ENCODE measurements around the gene CT47C1.

Gene CT47C1

GRCh38 chrX:119075270-119076025 is 2.7 kb downstream of the CT47C1 start:
- DNase-seq (ENCODE audit: low spot score): no peak
- Histone ChIP-seq H3K4me3 (no peak overlapping the region), H3K27ac (no peak overlapping the region)
- TF ChIP-seq CTCF (IDR thresholded peaks at IDR 0.05): no peak

- DNase-seq (ENCODE audit: low spot score): no peak
- no peak overlapping the region for H3K4me3 ChIP-seq
- no peak overlapping the region for H3K27ac ChIP-seq
- TF ChIP-seq CTCF (IDR thresholded peaks at IDR 0.05): no peak
These were observed 9.5 kb downstream of the CT47C1 start for GRCh38 chrX:119082278-119082677.

- DNase-seq (ENCODE audit: low spot score): no peak
- no peak for TF ChIP-seq CTCF (IDR thresholded peaks at IDR 0.05)
- Histone ChIP-seq H3K4me3 (no peak overlapping the region), H3K27ac (no peak overlapping the region)
These were observed 12.0 kb downstream of the CT47C1 start for GRCh38 chrX:119084766-119085165.

GRCh38 chrX:119087121-119087520 is 14.3 kb downstream of the CT47C1 start:
- DNase-seq (ENCODE audit: low spot score): no peak
- TF ChIP-seq CTCF (IDR thresholded peaks at IDR 0.05): no peak
- Histone ChIP-seq H3K4me3 (no peak overlapping the region), H3K27ac (no peak overlapping the region)

GRCh38 chrX:119089619-119090018 is 16.8 kb downstream of the CT47C1 start:
- no peak for DNase-seq (ENCODE audit: low spot score)
- no peak for TF ChIP-seq CTCF (IDR thresholded peaks at IDR 0.05)
- no peak overlapping the region for H3K27ac ChIP-seq
- H3K4me3 ChIP-seq: no peak overlapping the region

- TF ChIP-seq CTCF (IDR thresholded peaks at IDR 0.05): no peak
- Histone ChIP-seq H3K27ac (no peak overlapping the region), H3K4me3 (no peak overlapping the region)
- DNase-seq (ENCODE audit: low spot score): no peak
These were observed 17.8 kb downstream of the CT47C1 start for GRCh38 chrX:119090627-119091026.

- TF ChIP-seq CTCF (IDR thresholded peaks at IDR 0.05): no peak
- no peak for DNase-seq (ENCODE audit: low spot score)
- Histone ChIP-seq H3K27ac (no peak overlapping the region), H3K4me3 (no peak overlapping the region)
These were observed 21.4 kb downstream of the CT47C1 start for GRCh38 chrX:119093991-119094735.

All from coronary artery (tissue), 2 donors.